Activated T-cell treated with anti-CD3 and anti-CD28 coated beads, Interleukin-2, amount 50 U/mL, for 1 hour (primary cell): ENCODE data around the gene ADGRG1.

Source experiments
- DNase-seq: peaks from one replicate; pipeline ENCODE4 v3.0.0-alpha.2; 2020

The ADGRG1 gene

DNA sequence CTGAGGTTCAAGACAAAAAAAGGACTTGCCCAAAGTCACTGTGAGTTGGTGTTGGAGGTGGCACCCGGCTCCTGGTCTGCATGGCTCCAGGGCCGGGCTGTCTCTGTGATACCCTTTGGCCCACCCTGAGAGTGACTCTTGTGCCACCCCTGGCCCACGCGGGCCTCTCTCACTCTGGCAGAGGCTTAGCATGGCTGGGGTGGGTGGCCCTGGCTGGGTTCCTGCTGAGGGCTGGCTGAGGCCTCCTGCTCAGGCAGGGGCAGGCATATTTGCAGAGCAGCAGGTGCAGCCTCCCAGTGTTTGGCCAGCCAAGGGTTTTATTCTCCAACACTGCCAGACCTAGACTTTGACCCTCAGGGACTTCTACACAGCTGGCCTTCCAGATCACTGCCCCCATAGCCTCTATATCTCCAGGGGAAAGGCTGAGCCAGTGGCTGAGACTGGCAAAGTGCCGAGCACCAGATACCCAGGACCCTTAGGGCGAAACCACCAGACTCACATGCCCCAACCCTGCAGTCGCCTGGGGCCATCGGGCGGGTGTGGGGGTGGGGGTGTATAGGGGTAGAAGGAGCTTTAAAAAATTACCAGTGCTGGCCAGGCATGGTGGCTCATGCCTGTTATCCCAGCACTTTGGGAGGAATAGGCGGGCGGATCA, 21.5 kb upstream of the ADGRG1 start:
- no peak for DNase-seq

DNA sequence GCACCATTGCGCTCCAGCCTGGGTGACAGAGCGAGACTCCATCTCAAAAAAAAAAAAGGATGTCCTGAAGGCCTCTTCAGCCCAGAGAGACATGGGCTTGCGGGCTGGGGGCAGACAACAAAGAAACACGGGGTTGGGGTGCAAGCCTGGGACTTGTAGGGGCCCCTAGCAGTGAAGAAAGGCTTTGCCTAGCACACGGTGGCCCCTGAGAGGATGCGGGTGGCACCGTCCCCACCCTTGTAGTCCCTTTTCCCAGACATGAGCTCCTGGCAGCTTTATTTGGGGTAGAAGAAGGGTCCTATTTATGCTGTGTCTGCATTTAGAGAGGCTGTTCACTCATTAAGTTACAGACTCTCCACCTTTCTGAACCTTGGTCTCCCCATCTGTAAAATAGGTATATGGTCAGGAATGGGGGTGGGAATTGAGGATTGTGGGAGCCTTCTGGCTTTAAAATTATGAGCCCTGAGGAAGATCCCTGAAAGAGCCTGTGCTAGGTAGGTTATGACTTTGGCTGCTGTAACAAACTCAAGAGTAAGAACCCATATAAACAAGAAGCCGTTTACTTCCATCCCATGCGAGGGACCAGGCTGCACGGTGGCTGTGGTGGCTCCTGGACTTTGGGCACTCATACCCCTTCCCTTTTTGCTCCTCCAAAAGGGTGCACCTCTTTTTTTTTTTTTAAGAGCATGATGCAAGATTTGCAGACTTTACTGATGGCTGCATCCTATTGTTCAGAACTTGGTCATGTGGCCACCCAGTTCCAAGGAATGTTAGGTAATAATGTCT, 20.6 kb upstream of the ADGRG1 start:
- DNase-seq: no peak

DNA sequence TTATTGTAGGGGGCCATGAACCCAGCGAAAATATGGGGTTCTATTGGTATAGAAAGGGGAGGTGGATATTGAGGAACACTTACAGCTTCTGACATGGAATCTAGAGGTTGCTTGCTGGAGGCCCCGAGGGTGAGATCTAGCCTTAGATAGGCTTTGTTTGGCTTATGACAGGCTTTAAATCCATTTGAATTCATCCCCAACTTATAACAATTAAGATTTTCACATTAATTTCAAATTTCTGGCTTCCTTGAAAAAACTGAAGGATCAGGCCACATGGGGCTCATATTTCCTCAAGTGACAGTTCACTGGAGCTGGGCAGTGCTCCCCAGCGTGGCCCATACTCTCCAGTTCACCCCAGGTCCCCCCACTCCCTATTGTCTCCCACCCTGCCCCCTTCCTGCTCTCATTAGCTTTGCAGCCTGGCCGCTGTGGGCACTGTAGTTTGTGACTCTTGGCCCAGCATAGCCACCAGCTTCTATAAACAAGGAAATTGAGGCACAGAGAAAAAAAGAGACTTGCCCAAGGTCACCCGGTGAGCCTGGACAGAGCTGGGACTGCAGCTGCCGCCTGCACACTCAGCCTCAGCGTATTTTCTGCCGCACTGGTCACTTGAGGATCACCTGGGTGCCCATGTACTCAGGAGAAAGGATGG, 19.8 kb upstream of the ADGRG1 start:
- no peak for DNase-seq

- DNase-seq: peak; percentile 48
Measured at GRCh38 chr16:57609541-57610401, 18.7 kb upstream of the ADGRG1 start.

- no peak for DNase-seq
Measured at GRCh38 chr16:57610611-57611010, 17.8 kb upstream of the ADGRG1 start.

- no peak for DNase-seq
Measured at GRCh38 chr16:57611181-57611580, 17.2 kb upstream of the ADGRG1 start.

DNA sequence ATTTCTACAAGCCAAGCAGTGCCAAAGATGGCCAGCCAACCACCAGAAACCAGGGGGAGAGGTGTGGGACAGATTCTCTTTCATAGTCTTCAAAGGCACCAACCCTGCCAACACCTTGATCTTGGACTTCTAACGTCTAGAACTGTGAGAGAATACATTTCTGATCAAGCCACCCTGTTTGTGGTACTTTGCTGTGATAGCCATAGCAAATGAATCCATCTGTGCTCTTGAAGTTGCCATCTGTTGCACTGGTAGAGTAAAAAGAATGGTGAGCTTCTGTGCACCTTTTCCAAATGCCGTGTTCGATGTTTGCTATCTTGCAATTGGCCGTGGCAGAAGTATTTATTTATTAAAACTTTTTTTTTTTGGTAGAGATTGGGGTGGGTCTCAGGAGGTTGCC, 16.7 kb upstream of the ADGRG1 start:
- DNase-seq: no peak

DNA sequence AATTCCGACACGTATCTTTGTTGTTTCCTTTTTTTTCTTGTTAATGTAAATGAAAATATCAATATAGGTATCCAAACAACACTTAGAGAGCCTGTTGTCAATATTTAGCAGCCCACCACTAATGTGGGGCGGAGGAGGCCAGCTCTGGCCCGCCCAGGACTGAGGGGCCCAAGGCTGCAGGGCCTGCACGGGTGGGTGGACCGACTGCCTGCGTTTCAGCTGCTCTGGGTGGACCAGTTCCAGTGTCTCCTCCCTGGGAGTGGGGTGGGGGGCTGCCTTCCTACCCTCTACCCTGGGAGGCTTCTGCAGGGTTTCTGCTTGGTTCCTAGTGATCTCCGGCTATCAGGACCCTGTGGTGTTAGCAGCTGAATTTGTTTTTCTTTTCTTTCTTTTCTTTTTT, 15.9 kb upstream of the ADGRG1 start:
- DNase-seq: peak; percentile 5

DNA sequence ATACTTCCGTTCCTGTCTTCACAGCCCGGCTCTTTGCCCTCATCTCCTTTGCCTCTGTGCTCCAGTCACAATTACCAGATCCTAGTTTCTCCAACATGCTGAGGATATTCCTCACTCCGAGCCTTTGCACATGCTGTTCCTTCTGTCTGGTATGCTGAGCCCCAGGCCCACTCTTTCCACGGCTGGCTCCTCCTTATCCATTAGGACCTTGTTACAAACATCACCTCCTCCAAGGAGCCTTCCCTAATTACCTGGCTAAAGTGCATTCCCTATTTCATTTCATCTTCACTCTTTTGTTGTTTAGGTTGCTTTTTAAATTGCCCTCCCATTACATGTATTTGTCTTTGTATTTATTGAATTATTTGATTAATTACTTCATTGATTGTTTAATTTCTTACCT, 14.9 kb upstream of the ADGRG1 start:
- no peak for DNase-seq

DNA sequence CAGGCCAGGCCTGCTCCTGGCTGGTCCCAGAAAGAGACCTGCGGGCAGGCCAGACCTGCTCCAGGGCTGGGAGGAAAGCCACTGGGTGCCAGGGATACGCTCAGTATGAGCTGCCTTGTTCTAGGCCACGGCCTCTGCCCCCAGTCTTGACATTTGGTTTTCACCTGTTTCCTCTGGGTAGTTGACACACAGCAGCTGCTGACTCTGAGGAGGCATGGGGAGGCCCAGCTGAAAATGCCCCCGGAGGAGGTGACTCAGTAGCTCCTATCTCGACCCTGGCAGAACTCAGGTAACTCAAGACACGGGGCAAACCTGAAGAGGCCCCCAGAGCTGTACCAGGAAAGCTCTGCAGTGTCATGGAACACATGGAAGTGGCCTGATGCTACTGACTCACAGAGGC, 13.9 kb upstream of the ADGRG1 start:
- DNase-seq: peak; percentile 19

- peak; percentile 11 for DNase-seq
Measured at GRCh38 chr16:57614944-57615343, 13.5 kb upstream of the ADGRG1 start.

DNA sequence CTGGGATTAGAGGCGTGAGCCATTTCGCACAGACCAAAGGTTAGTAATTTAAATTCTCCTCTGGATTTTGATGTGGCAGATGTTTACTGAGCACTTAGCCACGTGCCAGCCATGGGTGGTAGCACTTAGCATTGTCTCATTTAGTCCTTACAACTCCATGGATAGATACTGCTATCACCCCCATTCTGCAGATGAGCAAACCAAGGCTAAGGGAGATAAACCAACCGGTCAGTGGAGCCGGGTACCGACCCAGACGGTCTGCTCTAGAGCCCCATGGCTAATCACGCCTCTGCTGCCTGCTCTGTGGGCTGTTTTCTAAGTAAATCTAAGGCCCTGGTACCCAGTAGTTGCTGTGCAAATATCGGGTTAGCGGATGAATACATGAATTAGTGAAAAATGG, 12.6 kb upstream of the ADGRG1 start:
- peak; percentile 6 for DNase-seq

DNA sequence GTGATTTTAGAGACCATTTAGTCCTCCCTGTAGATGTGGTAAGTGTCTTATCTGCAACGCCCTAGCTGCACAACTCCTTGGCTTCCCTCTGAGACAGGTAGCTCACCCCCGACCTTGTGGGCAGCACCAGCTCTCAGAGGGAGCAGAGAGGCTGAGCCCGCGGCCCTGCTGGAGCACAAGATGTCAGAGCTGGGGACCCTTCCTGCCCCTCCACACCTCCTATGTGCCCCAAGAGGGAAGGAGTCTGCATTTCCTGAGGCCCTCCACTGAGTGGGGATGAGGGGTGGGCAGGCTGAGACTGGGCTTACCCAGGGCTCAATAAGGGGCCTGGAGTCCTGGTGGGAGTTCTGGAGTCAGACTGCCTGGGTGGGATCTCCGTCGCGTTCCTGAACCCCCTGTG, 12.2 kb upstream of the ADGRG1 start:
- DNase-seq: peak; percentile 2

DNA sequence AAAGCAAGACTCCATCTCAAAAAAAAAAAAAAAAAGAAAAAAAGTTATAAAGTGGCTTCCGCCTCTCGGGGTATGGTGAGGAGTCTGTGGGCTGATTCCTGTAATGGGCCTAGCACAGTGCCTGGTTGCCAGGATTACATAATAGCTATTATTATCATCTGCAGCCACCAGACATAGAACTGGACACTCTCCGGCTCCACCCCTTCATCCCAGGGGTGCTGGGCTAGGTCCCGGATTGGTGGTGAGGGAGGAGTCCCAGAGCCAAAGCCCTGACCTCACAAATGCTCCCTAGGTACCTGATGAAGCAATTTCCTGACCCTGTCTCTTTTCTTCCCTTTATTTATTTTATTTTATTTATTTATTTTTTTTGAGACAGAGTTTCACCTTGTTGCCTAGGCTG, 11.6 kb upstream of the ADGRG1 start:
- peak; percentile 2 for DNase-seq

- peak; percentile 14 for DNase-seq
Measured at GRCh38 chr16:57617604-57618111, 10.8 kb upstream of the ADGRG1 start.

GRCh38 chr16:57618296-57619132, 9.9 kb upstream of the ADGRG1 start:
- DNase-seq: peak; percentile 3

- DNase-seq: no peak
Measured at GRCh38 chr16:57619133-57619605, 9.3 kb upstream of the ADGRG1 start.

DNA sequence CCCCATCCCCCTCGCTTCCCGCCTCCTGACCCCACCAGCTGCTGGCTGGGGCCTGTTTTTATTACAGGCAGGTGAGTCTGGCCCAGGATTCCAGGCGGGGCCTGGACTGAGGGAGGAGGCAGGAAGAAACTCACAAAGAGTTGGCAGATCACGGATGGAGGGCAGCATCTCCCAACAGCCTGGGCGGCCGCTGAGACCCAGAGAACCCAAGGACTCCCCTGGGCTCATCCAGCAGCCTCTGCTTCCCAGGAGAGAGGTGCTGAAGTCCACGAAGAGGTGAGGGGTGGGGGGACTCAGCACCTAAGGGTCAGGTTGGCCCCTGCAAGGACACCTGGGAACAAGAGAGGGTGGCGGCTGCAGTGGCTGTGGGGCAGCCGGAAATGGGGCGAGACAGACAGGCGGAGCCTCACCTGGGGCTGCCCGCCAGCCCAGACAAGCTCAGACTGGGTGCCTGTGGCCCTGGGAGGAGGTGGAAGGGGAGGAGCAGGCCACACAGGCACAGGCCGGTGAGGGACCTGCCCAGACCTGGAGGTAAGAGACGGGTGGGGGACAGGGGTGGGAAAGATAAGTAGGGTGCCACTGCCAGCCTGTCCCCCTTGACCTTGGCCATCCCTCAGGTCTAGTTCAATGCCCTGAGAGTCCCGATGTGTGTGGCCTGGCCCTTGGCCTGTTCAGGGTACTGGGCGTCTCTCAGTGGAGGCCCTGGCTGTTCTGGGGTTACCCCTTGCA, 8.7 kb upstream of the ADGRG1 start:
- no peak for DNase-seq

- DNase-seq: no peak
Measured at GRCh38 chr16:57620335-57621231, 7.8 kb upstream of the ADGRG1 start.
